ENCODE results near the gene MIGA2. TPM values are rescaled to one million over a fixed set of nuclear protein-coding genes. Genes with fewer than 3 reads are reported as not detected.

The MIGA2 gene
- total RNA-seq, 1 experiment from 2014 or later, result 23.0 TPM

DNA sequence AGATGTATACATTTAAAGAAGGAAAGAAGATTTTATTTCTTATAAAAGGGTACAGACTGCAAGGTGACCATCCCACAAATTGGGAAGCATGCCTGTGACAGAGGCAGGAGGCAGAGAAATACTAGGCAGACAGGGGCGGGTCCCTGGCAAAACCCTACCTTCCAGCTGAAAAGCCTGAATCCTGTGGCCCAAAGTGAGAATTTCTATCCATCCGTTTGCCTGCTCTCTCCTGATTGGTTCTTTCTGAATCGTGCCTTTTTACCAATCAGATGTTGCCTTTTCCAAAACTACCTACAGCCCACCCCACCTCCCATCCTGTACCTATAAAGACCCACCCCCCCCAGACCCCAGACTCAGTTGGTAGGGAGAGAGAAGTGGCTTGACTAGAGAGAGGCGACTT lies 4.9 kb upstream of the MIGA2 start:
- POLR2A ChIA-PET, result interaction anchor here (0.6 to 0.9 kb wide), 2 partner anchors 39 to 937 kb away, joined by 3 to 5 read pairs; no protein-coding TSS in a partner anchor

DNA sequence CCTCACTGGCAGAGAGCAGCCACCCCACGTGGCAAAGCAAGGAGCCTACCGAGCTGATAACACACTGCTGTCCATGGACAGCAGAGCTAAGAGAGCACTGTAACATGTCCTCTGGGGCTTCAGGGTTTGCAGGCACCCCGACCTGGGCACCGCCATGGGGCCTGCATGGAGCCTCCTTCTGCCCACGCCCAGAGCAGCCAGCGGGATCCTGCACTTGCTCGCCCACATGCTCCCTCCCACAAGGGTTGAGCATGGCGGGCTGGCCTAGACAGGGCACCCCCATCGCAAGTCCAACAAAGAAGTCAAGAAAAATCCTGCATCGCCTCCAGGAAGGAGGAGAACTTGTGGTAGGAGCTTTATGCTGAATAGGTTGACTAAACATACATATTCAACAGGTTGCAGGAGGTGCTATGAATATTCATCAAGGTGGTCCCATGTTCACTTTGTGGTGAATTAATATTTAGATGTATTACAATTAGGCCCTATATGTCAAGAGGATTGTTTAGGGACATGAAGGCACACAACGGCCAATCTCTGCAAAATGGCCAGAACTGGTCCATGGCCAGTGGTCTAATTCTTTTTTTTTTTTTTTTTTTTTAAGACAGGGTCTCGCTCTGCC lies 3.8 kb upstream of the MIGA2 start:
- no peak for ATAC-seq
- DNase-seq (ENCODE audit: low read depth, low spot score), result no peak
- CTCF ChIA-PET, result no interaction called here
- H3K9me3 ChIP-seq (ENCODE audit: control insufficient read depth, insufficient read depth, low read depth, low read length), result no peaks in the 10 kb centered on the region
- no peak overlapping the region for H3K4me3 ChIP-seq (ENCODE audit: low read depth in 2 of 2, low read length in 2 of 2)
- H3K4me1 ChIP-seq (ENCODE audit: control insufficient read depth, insufficient read depth, low read length), result peaks cover 3% of the 10 kb centered on the region
- H3K36me3 ChIP-seq (ENCODE audit: control insufficient read depth, insufficient read depth, low read length), result peaks cover 2% of the 10 kb centered on the region; the same call in 1 of the 2 replicates
- POLR2A ChIA-PET, result interaction anchor here (0.9 kb wide), 1 partner anchor 40 kb away, joined by 5 read pairs; no protein-coding TSS in a partner anchor
- no peaks in the 10 kb centered on the region for H3K27me3 ChIP-seq (ENCODE audit: control insufficient read depth, insufficient read depth, low read length)
- intact Hi-C loops (cut with micrococcal nuclease; ENCODE audit: unreplicated experiment), result no loop called here
- no peak for TF ChIP-seq POLR2AphosphoS5 (IDR thresholded peaks at IDR 0.05; ENCODE audit: low read depth, low read length)
- TF ChIP-seq, protein P1, sequence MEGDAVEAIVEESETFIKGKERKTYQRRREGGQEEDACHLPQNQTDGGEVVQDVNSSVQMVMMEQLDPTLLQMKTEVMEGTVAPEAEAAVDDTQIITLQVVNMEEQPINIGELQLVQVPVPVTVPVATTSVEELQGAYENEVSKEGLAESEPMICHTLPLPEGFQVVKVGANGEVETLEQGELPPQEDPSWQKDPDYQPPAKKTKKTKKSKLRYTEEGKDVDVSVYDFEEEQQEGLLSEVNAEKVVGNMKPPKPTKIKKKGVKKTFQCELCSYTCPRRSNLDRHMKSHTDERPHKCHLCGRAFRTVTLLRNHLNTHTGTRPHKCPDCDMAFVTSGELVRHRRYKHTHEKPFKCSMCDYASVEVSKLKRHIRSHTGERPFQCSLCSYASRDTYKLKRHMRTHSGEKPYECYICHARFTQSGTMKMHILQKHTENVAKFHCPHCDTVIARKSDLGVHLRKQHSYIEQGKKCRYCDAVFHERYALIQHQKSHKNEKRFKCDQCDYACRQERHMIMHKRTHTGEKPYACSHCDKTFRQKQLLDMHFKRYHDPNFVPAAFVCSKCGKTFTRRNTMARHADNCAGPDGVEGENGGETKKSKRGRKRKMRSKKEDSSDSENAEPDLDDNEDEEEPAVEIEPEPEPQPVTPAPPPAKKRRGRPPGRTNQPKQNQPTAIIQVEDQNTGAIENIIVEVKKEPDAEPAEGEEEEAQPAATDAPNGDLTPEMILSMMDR (IDR thresholded peaks at IDR 0.05), result no peak
- TF ChIP-seq TCF7L2 (IDR thresholded peaks at IDR 0.05; ENCODE audit: low read depth, low read length), result no peak
- TF ChIP-seq, protein P2, sequence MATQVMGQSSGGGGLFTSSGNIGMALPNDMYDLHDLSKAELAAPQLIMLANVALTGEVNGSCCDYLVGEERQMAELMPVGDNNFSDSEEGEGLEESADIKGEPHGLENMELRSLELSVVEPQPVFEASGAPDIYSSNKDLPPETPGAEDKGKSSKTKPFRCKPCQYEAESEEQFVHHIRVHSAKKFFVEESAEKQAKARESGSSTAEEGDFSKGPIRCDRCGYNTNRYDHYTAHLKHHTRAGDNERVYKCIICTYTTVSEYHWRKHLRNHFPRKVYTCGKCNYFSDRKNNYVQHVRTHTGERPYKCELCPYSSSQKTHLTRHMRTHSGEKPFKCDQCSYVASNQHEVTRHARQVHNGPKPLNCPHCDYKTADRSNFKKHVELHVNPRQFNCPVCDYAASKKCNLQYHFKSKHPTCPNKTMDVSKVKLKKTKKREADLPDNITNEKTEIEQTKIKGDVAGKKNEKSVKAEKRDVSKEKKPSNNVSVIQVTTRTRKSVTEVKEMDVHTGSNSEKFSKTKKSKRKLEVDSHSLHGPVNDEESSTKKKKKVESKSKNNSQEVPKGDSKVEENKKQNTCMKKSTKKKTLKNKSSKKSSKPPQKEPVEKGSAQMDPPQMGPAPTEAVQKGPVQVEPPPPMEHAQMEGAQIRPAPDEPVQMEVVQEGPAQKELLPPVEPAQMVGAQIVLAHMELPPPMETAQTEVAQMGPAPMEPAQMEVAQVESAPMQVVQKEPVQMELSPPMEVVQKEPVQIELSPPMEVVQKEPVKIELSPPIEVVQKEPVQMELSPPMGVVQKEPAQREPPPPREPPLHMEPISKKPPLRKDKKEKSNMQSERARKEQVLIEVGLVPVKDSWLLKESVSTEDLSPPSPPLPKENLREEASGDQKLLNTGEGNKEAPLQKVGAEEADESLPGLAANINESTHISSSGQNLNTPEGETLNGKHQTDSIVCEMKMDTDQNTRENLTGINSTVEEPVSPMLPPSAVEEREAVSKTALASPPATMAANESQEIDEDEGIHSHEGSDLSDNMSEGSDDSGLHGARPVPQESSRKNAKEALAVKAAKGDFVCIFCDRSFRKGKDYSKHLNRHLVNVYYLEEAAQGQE (IDR thresholded peaks at IDR 0.05; ENCODE audit: insufficient read depth in 1 of 2, low read depth in 2 of 2, low read length in 1 of 2), result no peak
- TF ChIP-seq SIN3A (IDR thresholded peaks at IDR 0.05; ENCODE audit: borderline replicate concordance, insufficient read depth, low read depth, low read length), result no peak
- H3K27ac ChIP-seq (ENCODE audit: low read length), result no peak overlapping the region
- in situ Hi-C loops (cut with HindIII; ENCODE audit: low pct_unique_long_range_greater_than_20kb, low sequenced_read_pairs), result no loop called here
- BruUV-seq (replicated peaks), result no TSS peak

More for the DNA sequence above, 4.9 kb upstream of the MIGA2 start:
- Histone ChIP-seq H3K4me1 (ENCODE audit: control insufficient read depth, insufficient read depth, low read length) (no peaks in the 10 kb centered on the region), H3K27ac (ENCODE audit: low read length) (no peak overlapping the region), H3K4me3 (ENCODE audit: low read depth in 2 of 2, low read length in 2 of 2) (no peak overlapping the region), H3K9me3 (ENCODE audit: control insufficient read depth, insufficient read depth, low read depth, low read length) (no peaks in the 10 kb centered on the region), H3K27me3 (ENCODE audit: control insufficient read depth, insufficient read depth, low read length) (no peaks in the 10 kb centered on the region), H3K36me3 (ENCODE audit: control insufficient read depth, insufficient read depth, low read length) (no peaks in the 10 kb centered on the region; the same call in 1 of the 2 replicates)
- DNase-seq (ENCODE audit: low read depth, low spot score) (no peak), ATAC-seq (no peak)
- BruUV-seq (replicated peaks), result no TSS peak
- intact Hi-C loops (cut with micrococcal nuclease; ENCODE audit: unreplicated experiment) (no loop called here), in situ Hi-C loops (cut with HindIII; ENCODE audit: low pct_unique_long_range_greater_than_20kb, low sequenced_read_pairs) (no loop called here)
- CTCF ChIA-PET, result interaction anchor here (0.7 kb wide), 1 partner anchor 14 kb away, joined by 5 read pairs; no protein-coding TSS in a partner anchor
- TF ChIP-seq POLR2AphosphoS5 (IDR thresholded peaks at IDR 0.05; ENCODE audit: low read depth, low read length) (no peak), SIN3A (IDR thresholded peaks at IDR 0.05; ENCODE audit: borderline replicate concordance, insufficient read depth, low read depth, low read length) (no peak), TCF7L2 (IDR thresholded peaks at IDR 0.05; ENCODE audit: low read depth, low read length) (no peak)
- TF ChIP-seq, protein P1 (IDR thresholded peaks at IDR 0.05), result no peak
- TF ChIP-seq, protein P2 (IDR thresholded peaks at IDR 0.05; ENCODE audit: insufficient read depth in 1 of 2, low read depth in 2 of 2, low read length in 1 of 2), result no peak

Measured in Panc1 (cell line).